NCI-H748 (cell line): ENCODE measurements around the gene NXPE3.

Experiments
- DNase-seq: peaks from one replicate; lab custom pipeline; 2025; ENCODE audit not compliant: unreplicated experiment; lab: John Stamatoyannopoulos, UW

The NXPE3 gene

DNA sequence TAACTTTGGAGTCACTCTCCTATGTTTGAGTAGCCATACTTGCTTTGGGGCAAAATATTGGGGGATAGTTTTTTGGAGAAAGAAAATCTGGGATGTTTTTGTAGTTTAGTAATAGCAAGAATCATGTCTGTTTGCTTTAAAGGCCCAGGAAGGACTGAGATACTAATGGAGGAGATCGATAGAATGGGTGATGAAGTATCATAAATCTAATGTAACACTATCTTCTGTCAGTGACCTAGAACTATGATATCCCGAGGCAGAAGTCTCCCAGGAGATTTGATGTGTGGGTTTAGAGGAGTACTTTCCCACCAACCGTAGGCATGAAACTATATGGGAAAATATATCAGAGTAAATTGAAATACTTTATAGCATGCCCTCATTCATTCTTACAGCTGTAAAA is 49.3 kb downstream of the NXPE3 start:
- DNase-seq = no peak

DNA sequence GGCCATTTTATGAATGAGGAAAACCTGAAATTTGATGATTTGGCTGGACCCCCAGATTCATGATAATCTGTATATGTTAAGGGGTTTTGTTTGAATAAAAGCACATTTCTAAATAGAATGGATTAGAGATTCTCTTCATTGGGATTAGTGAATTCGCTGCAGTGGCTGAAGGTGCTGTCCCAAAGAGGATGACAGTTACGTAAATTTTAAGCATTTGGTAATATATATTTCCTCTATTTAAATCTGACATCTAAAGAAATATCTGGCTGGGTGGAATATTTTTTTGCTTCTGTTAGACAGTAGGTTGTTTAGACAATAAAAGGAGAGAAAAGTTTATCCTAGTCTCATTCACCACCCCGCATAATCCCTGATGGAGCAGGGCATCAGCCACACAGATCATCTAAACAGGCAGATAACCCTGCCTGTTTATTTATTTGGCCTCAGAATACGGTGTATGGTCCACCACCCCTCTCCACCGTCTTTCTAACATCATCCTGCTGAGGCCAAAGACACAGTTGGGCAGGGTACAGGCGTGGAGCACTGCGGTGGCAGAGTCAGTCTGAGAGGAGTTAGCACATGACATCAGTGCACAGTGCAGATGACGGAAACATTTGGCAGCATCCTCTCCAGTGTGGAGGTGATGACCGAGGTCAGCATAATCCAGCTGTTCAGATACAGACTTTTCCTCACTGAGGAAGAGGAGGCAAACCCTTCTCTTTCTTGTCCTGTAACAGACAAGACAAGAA is 49.9 kb downstream of the NXPE3 start:
- no peak for DNase-seq

DNA sequence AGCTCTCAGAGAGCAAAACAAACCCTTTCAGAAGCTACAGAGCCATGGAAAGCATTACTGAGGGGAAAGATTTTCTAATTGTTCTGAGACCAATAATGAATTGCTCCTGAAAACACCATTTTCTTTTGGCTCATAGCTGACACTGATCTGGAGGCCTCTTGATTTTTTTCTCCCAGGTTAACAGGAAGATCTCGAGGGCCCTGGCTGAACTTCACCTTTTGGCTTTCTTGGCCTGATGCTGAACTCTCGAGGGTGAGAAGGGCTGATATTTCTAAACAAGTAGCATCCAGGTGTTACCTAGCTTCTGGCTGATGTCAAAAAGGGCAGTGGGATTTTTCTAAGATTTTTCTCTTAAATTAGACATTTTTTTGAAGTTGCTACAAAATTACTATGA is 50.4 kb downstream of the NXPE3 start:
- DNase-seq = no peak

DNA sequence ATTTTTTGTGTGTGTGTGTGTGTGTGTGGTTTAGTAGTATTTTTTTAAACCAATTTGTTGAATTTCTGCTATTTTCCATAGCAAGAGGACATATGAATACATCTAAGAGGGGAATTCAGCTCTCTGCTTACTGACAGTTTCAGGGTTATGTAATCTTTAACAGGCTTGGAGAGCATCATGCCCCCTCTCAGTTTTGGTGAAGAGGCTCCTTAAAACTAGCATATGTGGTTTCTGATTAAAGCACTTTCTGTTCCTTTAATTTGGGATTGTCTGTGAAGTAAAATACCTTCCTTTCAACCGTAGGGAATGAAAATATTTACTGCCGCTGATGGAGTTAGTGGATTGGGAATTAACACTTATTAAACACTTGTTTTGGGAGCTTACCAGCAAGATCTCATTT is 50.9 kb downstream of the NXPE3 start:
- no peak for DNase-seq

DNA sequence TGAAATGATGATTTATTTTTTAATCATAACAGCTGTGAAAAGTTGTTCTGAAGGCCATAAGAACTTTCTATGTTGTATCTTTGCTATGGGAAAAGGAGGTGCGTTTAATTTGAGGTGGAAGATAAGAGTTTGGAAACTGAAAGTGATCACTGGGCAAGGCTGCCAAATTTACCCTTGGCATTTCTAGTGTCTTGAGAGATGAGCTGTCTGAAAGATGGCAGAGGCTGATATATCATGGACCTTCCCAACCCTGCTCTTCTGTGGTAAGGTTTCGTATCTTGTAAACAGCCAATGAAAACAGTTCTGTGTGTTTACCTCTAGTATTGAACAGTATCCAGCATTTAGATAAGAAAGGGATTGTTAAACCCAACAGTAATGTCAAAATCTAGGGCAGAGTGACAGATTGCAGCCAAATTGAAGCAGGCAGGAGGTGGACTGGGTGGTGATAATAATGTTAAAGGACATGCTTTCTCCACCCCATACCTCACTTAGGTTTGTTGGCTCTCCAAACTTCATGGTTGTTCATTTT is 54.5 kb downstream of the NXPE3 start:
- DNase-seq = no peak

DNA sequence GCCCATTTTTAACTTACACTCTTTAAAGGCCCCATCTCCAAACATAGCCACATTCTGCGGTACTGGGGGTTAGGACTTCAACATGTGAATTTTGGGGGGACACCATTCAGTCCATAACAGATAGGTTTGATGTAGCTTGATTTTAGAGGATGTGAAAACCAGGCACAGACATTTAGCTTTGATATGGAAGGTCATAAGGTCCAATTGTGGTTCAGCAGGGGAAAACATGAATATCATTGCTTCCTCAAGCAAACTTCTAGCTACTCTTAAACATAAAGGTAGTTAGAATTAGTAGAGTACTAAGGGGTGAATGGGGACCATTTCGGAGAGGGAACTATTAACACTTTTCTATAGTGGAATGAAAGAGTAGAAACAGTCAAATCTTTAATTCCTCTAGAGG is 56.7 kb downstream of the NXPE3 start:
- no peak for DNase-seq

DNA sequence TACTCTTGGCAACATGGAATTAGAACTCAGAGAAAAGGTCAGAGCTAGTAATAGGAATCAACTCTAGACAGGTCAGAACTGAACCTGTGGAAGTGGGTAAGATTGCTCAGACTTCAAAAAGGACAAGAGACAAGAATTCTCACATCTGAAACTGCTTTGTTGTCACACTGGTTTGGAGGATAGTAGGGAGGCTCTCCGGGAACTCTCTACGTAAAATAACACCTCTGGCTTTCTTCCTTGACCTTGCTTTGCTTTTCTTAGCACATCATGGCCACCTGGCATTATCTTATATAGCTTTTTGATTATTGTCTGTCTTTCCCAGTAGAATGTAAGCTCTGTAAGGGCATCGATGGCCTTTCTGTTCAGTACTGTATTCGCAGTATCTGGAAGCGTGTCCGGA is 57.1 kb downstream of the NXPE3 start:
- DNase-seq = no peak

DNA sequence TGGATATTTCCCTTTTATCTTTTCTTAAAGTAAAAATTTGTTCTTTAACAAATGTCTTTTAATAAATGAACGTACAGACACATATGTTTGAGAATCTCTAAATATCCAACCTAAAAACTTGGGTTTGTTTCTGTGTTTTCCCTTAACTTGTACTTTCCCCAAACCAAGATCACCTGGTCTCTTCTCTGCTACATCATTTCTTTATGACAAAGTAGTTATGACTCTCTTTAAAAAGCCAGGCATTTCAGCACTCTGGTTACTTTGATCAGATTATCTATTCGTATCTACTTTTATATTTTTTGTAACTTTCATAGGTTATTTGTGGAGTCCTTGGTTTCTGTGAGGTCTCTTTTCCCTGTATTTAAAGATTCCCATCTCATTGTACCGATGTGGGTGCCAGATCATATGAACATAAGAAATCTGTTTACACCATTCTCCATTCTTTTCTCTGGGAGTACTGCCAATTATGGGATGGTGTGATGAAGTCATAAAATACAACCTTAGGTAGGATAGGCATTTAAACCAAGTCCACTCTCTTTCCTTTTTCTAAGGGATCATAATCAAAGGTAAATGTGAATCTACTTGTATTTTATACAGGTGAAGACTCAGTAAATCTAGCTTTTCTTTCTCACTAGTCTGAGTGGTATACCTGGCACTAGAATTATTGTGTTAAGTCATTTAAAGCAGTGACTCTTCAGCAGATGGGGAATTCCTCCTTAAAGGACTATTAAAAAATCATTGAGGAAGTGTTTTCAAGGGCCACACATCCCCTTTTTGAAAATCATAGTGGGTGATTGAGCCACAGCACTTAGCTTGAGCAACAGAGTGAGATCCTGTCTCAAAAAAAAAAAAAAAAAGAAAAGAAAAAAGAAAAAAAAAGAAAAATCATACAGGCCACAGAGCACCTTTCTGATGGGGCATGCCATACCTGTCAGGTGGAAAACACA is 57.9 kb downstream of the NXPE3 start:
- no peak for DNase-seq

DNA sequence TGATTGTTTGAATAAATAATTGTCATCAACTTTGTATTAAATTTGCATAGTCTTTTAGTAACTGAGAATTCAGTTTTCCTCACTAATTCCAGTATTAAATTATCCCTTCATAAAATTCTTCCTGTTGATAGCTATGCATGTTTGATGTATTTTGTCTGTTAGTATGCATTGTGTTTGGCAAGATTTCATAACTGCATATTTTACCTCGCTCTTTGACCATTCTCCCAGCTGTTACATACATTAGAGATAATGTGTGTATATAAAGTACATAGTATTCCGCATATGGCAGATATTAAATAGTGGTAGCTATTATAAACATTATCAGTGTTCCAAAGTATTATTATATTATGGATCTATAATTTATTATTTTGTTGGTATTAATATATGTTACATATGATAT is 59.7 kb downstream of the NXPE3 start:
- no peak for DNase-seq

DNA sequence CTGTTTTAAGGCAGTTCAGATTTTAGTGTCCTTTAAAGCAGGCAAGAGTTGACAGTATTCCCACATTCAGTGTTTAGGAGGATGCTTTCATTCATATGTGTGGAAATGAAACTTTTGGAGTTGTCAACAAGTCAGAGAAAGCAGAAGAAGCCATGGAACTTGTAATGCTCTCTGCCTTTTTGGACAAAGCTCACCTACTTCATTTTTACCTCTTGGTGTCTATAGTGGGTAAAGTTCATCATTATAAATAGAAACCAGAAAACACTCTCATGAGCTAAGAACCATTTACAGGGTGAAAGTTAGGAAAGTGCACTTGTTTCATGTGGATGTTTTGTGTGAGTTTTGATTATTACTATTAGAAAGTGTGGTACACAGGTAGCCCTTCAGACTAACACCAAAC is 61.1 kb downstream of the NXPE3 start:
- no peak for DNase-seq

DNA sequence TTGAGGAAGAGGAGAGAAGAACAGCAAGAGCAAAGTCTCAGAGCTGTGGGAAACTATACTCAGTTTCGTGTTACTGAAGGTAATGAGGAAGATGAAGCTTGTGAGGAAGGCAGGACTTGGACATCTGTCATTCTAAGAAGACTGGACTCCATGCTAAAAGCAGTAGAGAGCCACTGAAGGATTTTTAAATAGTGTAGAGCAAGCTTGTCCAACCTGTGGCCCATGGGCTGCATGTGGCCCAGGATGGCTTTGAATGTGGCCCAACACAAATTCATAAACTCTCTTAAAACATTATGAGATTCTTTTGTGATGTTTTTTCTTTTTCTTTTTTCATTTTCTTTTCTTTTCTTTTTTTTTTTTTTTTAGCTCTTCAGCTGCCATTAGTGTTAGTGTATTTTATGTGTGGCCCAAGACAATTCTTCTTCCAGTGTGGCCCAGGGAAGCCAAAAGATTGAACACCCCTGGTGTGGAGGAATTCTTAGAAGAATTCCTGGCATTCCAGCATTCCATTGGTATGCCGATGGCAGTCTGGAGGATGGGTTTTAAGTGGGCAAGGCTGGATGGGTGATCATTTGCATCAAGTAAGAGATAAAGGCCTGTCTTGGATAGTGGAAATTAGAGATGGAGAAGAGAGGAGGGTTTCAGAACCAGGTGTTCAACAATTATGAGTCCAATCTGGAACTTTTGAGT is 63.4 kb downstream of the NXPE3 start:
- no peak for DNase-seq

DNA sequence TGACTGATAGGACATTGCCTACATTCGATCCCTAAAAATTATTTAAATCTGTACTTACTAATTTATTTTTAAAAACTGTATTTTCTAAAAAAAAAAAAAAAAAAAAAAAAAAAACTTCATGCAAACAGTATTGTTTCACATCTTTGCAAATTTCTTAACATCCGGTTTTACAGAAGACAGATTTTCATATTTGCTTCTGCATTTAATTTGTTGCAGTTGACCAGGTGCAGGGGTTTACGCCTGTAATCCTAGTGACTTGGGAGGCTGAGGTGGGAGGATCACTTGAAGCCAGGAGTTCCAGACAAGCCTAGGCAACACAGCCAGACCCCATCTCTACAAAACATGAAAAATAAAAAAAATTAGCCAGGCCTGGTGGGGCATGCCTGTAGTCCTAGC is 63.9 kb downstream of the NXPE3 start:
- DNase-seq = no peak

DNA sequence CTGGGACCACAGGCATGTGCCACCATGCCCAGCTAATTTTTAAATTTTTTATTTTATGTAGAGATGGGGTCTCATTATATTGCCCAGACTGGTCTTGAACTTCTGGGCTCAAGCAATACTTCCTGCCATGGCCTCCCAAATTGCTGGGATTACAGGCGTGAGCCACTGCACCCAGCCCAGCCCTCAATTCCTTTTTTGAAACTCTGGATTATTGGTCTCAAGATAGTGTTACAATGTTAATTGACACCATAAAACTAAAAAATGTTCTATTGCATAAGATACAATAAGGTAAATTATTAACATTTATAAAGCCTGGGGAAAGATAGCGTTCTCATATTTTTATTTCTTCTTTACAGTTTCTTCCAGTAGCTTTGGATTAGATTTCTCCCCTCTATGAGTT is 66.4 kb downstream of the NXPE3 start:
- no peak for DNase-seq

DNA sequence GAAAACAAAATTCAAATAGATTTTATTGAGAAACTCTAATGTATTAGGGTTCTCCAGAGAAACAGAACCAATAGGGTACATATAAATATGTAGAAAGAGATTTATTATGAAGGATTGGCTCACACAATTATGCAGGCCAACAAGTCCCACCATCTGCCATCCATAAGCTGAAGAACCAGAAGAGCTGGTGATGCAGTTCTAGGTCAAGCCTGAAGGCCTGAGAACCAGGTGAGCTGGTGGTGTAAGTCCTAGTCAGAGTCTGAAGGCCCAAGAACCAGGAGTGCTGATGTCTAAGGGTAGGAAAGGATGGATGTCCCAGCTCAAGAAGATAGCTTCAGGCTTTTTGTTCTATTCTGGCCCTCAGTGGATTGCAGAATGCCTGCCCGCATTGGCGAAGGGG is 67.7 kb downstream of the NXPE3 start:
- DNase-seq = no peak

DNA sequence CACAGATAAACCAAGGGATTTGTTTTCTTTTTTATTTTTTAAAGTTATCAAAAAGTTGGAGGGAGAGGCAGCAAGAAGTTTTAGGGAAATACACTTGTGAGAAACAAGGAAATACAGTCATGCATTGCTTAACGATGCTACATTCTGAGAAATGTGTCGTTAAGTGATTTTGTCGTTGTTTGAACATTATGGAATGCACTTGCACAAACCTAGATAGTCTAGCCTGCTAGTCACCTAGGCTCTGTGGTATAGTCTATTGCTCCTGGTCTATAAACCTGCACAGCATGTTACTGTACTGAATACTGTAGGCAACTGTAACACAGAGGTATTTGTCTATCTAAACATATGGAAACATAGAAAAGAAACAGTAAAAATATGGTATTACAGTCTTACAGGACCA is 68.3 kb downstream of the NXPE3 start:
- DNase-seq = no peak

DNA sequence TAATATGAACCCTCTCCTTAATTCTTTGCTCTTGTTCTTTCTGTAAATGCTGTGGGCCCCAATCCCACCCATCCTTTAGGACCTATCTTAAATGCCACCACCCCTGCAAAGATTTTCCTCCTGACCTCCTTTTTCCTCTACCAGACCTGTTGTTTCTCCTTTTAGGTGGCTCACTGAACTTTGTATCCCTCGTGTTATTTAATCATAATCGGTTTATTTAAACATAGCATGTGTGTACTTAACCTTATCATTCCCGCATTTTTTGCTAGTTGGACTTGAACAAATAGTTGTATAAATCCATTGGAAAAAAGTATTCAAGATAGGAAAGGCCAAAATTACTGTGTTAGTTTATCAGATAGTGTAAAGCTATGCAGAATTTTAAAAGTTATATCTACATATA is 69.3 kb downstream of the NXPE3 start:
- no peak for DNase-seq

DNA sequence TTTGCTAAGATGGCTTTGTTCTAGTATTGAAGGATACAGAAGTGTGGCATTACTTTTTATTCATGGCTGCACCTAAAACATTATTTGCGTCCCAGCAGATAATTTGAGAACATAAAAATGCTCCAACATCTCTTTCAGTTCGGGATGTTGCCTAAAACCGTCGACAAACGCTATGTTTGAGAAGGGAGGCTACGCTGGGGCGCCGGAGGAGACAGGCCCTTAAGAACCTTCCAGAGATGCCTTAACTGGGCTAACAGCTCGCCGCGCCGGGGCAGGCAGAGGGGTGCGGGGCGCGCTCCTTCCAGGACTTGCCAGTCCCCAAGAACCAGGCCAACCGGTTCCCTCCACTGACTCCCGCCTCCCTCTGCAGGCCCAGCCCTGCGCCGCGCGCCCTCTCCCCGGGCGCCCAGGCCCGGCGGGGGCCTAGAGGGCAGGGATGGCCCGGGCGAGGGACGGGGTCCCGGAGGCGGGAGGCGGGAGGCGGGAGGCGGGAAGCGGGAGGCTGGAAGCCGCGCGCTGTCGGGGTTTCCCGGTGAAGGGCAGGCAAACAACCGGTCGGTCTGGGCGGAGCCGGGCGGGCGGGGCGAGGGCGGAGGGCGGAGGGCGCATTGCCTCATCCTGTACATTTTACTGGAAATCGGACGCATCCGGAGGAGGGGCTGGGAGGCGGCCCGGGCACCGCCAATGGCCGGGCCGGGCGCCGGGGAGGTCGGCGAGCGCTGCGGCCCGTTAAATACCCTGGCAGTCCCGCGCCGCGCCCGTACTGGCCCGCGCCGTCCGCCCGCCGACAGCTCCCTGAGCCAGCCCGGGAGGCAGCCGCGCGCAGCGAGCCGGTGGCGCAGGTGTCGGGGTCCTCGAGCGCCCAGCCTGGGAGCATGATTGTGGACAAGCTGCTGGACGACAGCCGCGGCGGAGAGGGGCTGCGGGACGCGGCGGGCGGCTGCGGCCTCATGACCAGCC is 70.0 kb downstream of the NXPE3 start, which contains the start of gene NFKBIZ:
TSS of gene NFKBIZ (plus strand) at position 761 of the 960 bp plus-strand sequence. CDS start at position 876, 115 bp downstream.
- DNase-seq = peak; percentile 87

DNA sequence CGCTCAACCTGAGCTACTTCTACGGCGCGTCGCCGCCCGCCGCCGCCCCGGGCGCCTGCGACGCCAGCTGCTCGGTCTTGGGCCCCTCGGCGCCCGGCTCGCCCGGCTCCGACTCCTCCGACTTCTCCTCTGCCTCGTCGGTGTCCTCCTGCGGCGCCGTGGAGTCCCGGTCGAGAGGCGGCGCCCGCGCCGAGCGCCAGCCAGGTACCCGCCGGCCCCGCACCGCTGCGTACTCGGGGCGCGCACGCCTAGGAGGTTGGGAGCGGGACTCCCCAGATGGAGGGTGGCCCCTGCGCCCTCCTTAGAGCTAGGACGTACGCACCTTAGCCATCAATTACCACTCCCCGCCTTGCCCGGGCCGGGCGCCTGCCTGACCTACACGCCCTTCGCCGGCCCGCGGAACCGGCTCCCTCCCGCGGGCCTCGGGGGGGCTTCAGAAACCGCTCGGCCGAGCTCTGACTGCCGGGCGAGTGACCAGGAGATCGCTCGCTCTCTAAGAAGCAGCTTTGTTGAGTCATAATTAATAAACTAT is 70.8 kb downstream of the NXPE3 start:
- DNase-seq = peak; percentile 69

DNA sequence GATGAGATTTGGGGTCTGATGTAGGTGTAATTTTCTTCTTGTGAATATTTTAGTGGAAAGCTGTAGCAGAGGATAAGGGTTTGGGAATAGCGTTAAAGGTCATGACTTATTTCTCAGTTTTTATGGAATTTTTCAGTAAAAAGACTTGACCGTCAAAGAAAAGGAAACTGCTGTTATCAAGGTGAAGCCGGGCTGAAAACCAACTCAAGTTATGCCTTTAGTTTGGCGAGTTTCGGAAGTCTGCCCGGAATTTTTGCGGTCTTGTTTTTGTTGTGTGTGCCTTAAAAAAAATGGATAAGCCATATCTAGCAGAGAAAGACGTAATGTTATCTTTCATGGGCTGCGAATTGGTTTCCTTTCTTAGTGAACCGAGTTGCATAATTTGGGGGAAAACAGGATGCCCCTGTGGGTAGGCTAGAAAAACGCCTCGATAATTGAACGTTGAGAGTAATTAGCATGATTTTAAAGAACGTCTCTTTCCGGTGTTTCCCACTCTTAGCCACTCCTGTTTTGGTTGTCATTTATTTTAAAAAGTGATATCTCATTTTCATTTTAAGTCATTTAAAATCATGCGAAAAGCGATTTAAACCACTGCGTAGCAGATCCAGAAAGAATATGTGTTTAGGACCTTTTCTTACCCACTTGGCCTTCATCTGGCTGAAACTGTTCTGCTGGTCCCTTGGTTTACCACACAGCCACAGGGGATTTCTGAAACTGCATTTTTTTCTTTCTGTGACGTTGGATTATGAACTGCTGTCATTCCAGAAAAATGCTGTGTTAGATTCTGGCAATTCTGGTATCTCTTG is 71.4 kb downstream of the NXPE3 start:
- peak; percentile 11 for DNase-seq
